Common myeloid progenitor, CD34-positive (primary cell): ENCODE results near the gene AGFG1.
"Not testable (repeated sequence)": the region's sequence is repeated elsewhere in the genome, so short reads cannot be mapped to it uniquely, and the experiment has no call there.

Experiments used
- CTCF ChIA-PET: fragments of 350-600 bp; sonication (Branson Sonifier 250); formaldehyde crosslinking; loops from one replicate; lab custom pipeline; 2021; ENCODE audit warnings: antibody characterized with exemption; lab: Charles Lee
- POLR2A ChIA-PET: fragments of 350-600 bp; sonication (Branson Sonifier 250); formaldehyde crosslinking; loops from one replicate; lab custom pipeline; 2021; ENCODE audit warnings: antibody characterized with exemption; lab: Charles Lee
- DNase-seq, 3 donors: peaks; one replicate each; pipeline versions ENCODE4 v3.0.0 to v3.0.0-alpha.2; 2013
- H3K27ac ChIP-seq, 2 experiments: 1 replicate in 1 of 2; 2 replicates in 1 of 2; pipeline ENCODE4 v1.7.0; 2013; ENCODE audit warnings: inconsistent platforms in 2 of 2, low read length in 2 of 2, mild to moderate bottlenecking in 2 of 2, low read depth in 1 of 2, moderate library complexity in 1 of 2; ENCODE audit not compliant: severe bottlenecking in 2 of 2, insufficient read depth in 1 of 2, poor library complexity in 1 of 2
- H3K27me3 ChIP-seq, 5 experiments: replicated peaks in 2 of 5; 1 replicate in 3 of 5; 2 replicates in 2 of 5; pipeline versions ENCODE4 v1.6.1 to v1.7.0; 2013; ENCODE audit warnings: low read length in 4 of 5, mild to moderate bottlenecking in 2 of 5, moderate library complexity in 2 of 5, inconsistent platforms in 1 of 5; ENCODE audit not compliant: insufficient read depth in 5 of 5, control insufficient read depth in 4 of 5
- H3K36me3 ChIP-seq, 4 experiments: 1 replicate in 2 of 4; 2 replicates in 2 of 4; pipeline versions ENCODE4 v1.6.1 to v1.7.0; 2013; ENCODE audit warnings: low read length in 3 of 4, control low read depth in 1 of 4, mild to moderate bottlenecking in 1 of 4; ENCODE audit not compliant: control insufficient read depth in 4 of 4, insufficient read depth in 4 of 4
- H3K4me1 ChIP-seq, 4 experiments: 1 replicate in 3 of 4; 2 replicates in 1 of 4; pipeline versions ENCODE4 v1.6.1 to v1.7.1; 2013; ENCODE audit warnings: low read length in 3 of 4, mild to moderate bottlenecking in 3 of 4, control low read depth in 1 of 4, inconsistent platforms in 1 of 4, moderate library complexity in 1 of 4; ENCODE audit not compliant: control insufficient read depth in 4 of 4, insufficient read depth in 4 of 4; ENCODE audit errors: control extremely low read depth in 1 of 4
- H3K4me3 ChIP-seq, 7 experiments: 1 replicate in 4 of 7; 2 replicates in 3 of 7; pipeline versions ENCODE4 v1.5.1 to v1.7.0; 2013; ENCODE audit warnings: mild to moderate bottlenecking in 7 of 7, low read length in 6 of 7, moderate library complexity in 6 of 7, inconsistent platforms in 2 of 7, low read depth in 2 of 7, control low read depth in 1 of 7; ENCODE audit not compliant: insufficient read depth in 4 of 7, control insufficient read depth in 1 of 7; ENCODE audit errors: extremely low read depth in 1 of 7
- H3K9me3 ChIP-seq, 5 experiments: 1 replicate in 4 of 5; 2 replicates in 1 of 5; pipeline versions ENCODE4 v1.6.1 to v1.7.1; 2013; ENCODE audit warnings: low read length in 4 of 5, mild to moderate bottlenecking in 2 of 5, inconsistent platforms in 1 of 5, low read depth in 1 of 5, moderate library complexity in 1 of 5; ENCODE audit not compliant: control insufficient read depth in 4 of 5, insufficient read depth in 2 of 5; ENCODE audit errors: control extremely low read depth in 1 of 5
- WGBS: methylation state at CpG from one replicate; pipeline ENCODE4 v1.1.5; 2013; ENCODE audit not compliant: insufficient coverage; 5-methylcytosine and 5-hydroxymethylcytosine counted together

The AGFG1 gene

GRCh38 chr2:227511955-227512354 is 40.0 kb downstream of the AGFG1 start:
- ChIA-PET POLR2A (no interaction called here), CTCF (no interaction called here)
- Histone ChIP-seq H3K27ac (no peak overlapping the region), H3K4me3 (no peak overlapping the region), H3K9me3 (no peaks in the 10 kb centered on the region), H3K36me3 (peaks cover 0 to 2% (median 0%) of the 10 kb centered on the region in 4 experiments), H3K27me3 (no peaks in the 10 kb centered on the region), H3K4me1 (peaks cover 2 to 15% (median 3%) of the 10 kb centered on the region in 4 experiments)
- no peak for DNase-seq
- WGBS, result 100% methylated on average over 2 of the region's 3 CpGs

GRCh38 chr2:227513113-227513512 is 41.2 kb downstream of the AGFG1 start:
- CTCF ChIA-PET, result interaction anchor here (1.2 kb wide), 1 partner anchor 11 kb away, joined by 3 read pairs; no protein-coding TSS in a partner anchor
- WGBS, result 100% methylated on average over 1 of the region's 1 CpG
- H3K4me1 ChIP-seq, result peaks cover 5 to 25% (median 7%) of the 10 kb centered on the region in 4 experiments

GRCh38 chr2:227515742-227516141 is 43.8 kb downstream of the AGFG1 start:
- Histone ChIP-seq H3K27ac (no peak overlapping the region), H3K4me3 (no peak overlapping the region), H3K36me3 (peaks cover 0 to 2% (median 0%) of the 10 kb centered on the region in 4 experiments), H3K4me1 (peaks cover 5 to 20% (median 7%) of the 10 kb centered on the region in 4 experiments), H3K9me3 (no peaks in the 10 kb centered on the region), H3K27me3 (no peaks in the 10 kb centered on the region)
- CTCF ChIA-PET, result no interaction called here
- POLR2A ChIA-PET, result no interaction called here
- WGBS, result 80% methylated on average over 1 of the region's 1 CpG
- no peak for DNase-seq

More at GRCh38 chr2:227513113-227513512, 41.2 kb downstream of the AGFG1 start:
- Histone ChIP-seq H3K9me3 (no peaks in the 10 kb centered on the region), H3K36me3 (peaks cover 0 to 2% (median 0%) of the 10 kb centered on the region in 4 experiments), H3K27ac (no peak overlapping the region), H3K4me3 (no peak overlapping the region), H3K27me3 (no peaks in the 10 kb centered on the region)
- POLR2A ChIA-PET, result no interaction called here
- DNase-seq, result no peak

GRCh38 chr2:227517724-227518123 is 45.8 kb downstream of the AGFG1 start:
- H3K36me3 ChIP-seq, result peaks cover 0 to 9% (median 5%) of the 10 kb centered on the region in 4 experiments
- H3K27ac ChIP-seq, result no peak overlapping the region
- no peaks in the 10 kb centered on the region for H3K9me3 ChIP-seq
- H3K4me3 ChIP-seq, result no peak overlapping the region
- ChIA-PET POLR2A (no interaction called here), CTCF (no interaction called here)
- DNase-seq, result no peak
- H3K4me1 ChIP-seq, result peaks cover 5 to 20% (median 7%) of the 10 kb centered on the region in 4 experiments
- WGBS, result 96% methylated on average over 4 of the region's 5 CpGs
- H3K27me3 ChIP-seq, result no peaks in the 10 kb centered on the region

GRCh38 chr2:227518278-227518865 is 46.4 kb downstream of the AGFG1 start:
- H3K27ac ChIP-seq, POLR2A ChIA-PET, DNase-seq, H3K4me3 ChIP-seq, H3K27me3 ChIP-seq, H3K9me3 ChIP-seq: not testable (repeated sequence)
- Histone ChIP-seq H3K36me3 (peaks cover 0 to 12% (median 5%) of the 10 kb centered on the region in 4 experiments), H3K4me1 (peaks cover 5 to 20% (median 7%) of the 10 kb centered on the region in 4 experiments)
- CTCF ChIA-PET, result interaction anchor here (1.6 kb wide), 1 partner anchor 12 kb away, joined by 4 read pairs; no protein-coding TSS in a partner anchor
- 100% methylated on average over 3 of the region's 7 CpGs for WGBS

- WGBS, result no CpG with 5 or more reads among the region's 3 CpGs
Observed at GRCh38 chr2:227521178-227521577, 49.2 kb downstream of the AGFG1 start.

GRCh38 chr2:227524665-227525064 is 52.7 kb downstream of the AGFG1 start:
- Histone ChIP-seq H3K9me3 (no peaks in the 10 kb centered on the region), H3K27me3 (no peaks in the 10 kb centered on the region), H3K4me3 (no peak overlapping the region), H3K27ac (no peak overlapping the region), H3K4me1 (no peaks in the 10 kb centered on the region), H3K36me3 (peaks cover 12 to 36% (median 21%) of the 10 kb centered on the region in 4 experiments)
- ChIA-PET POLR2A (no interaction called here), CTCF (no interaction called here)
- 100% methylated on average over 3 of the region's 4 CpGs for WGBS
- no peak for DNase-seq

More at GRCh38 chr2:227521178-227521577, 49.2 kb downstream of the AGFG1 start:
- peaks cover 5 to 18% (median 7%) of the 10 kb centered on the region in 4 experiments for H3K4me1 ChIP-seq
- POLR2A ChIA-PET, H3K4me3 ChIP-seq, H3K27ac ChIP-seq, CTCF ChIA-PET, H3K27me3 ChIP-seq, DNase-seq, H3K9me3 ChIP-seq: not testable (repeated sequence)
- H3K36me3 ChIP-seq, result peaks cover 12 to 20% (median 15%) of the 10 kb centered on the region in 4 experiments
